Fibroblast of lung (primary cell): Measurements from ENCODE around the gene FANCM. TPM values are rescaled to one million over a fixed set of nuclear protein-coding genes. Genes with fewer than 3 reads are reported as not detected.
A peak's percentile ranks its signal among the peaks of the same experiment; 100 is the strongest.

Source experiments
- DNase-seq, 2 donors: peaks; one replicate each; pipeline versions ENCODE4 v3.0.0 to v3.0.0-alpha.2; 2010; ENCODE audit warnings: low read depth in 2 of 2
- H2AFZ ChIP-seq: 2 replicates; pipeline ENCODE4 v1.5.1; 2012; ENCODE audit warnings: low read length, control low read depth, inconsistent platforms
- H3K27ac ChIP-seq: 2 replicates; pipeline ENCODE4 v1.5.1; 2011; ENCODE audit warnings: low read length, control low read depth; ENCODE audit not compliant: insufficient read depth
- H3K27me3 ChIP-seq: 2 replicates; pipeline ENCODE4 v1.5.1; 2011; ENCODE audit warnings: mild to moderate bottlenecking, low read length; ENCODE audit not compliant: control insufficient read depth, insufficient read depth
- H3K36me3 ChIP-seq: 2 replicates; pipeline ENCODE4 v1.5.1; 2011; ENCODE audit warnings: low read length; ENCODE audit not compliant: control insufficient read depth, insufficient read depth
- H3K4me1 ChIP-seq: 2 replicates; pipeline ENCODE4 v1.5.1; 2011; ENCODE audit warnings: low read length; ENCODE audit not compliant: control insufficient read depth, insufficient read depth; ENCODE audit errors: extremely low read depth
- H3K4me2 ChIP-seq: 2 replicates; pipeline ENCODE4 v1.5.1; 2011; ENCODE audit warnings: low read length, control low read depth; ENCODE audit not compliant: insufficient read depth; ENCODE audit errors: extremely low read depth
- H3K4me3 ChIP-seq, 4 experiments: fragments of 200-600 bp in 1 of 4; sonication (generic) in 1 of 4; replicated peaks in 1 of 4; 2 replicates each; pipeline ENCODE4 v1.5.1; 2011 to 2016; ENCODE audit warnings: low read length in 4 of 4, low read depth in 3 of 4, mild to moderate bottlenecking in 3 of 4, control low read depth in 2 of 4, inconsistent platforms in 1 of 4, mixed read lengths in 1 of 4; ENCODE audit not compliant: insufficient read depth in 1 of 4; ENCODE audit errors: control extremely low read depth in 1 of 4
- H3K79me2 ChIP-seq: 2 replicates; pipeline ENCODE4 v1.5.1; 2012; ENCODE audit warnings: mild to moderate bottlenecking, low read length, inconsistent platforms; ENCODE audit not compliant: control insufficient read depth, insufficient read depth
- H3K9ac ChIP-seq: 2 replicates; pipeline ENCODE4 v1.5.1; 2011; ENCODE audit warnings: mild to moderate bottlenecking, low read length, control low read depth; ENCODE audit not compliant: insufficient read depth
- H3K9me3 ChIP-seq: 2 replicates; pipeline ENCODE4 v1.5.1; 2012; ENCODE audit warnings: low read depth, low read length; ENCODE audit not compliant: control insufficient read depth, insufficient read depth
- H4K20me1 ChIP-seq: 2 replicates; pipeline ENCODE4 v1.5.1; 2011; ENCODE audit warnings: low read length; ENCODE audit not compliant: control insufficient read depth, insufficient read depth; ENCODE audit errors: extremely low read depth
- CTCF ChIP-seq, 2 donors: IDR thresholded peaks in 1 of 2; conservative IDR thresholded peaks in 1 of 2; 1 replicate in 1 of 2; 2 replicates in 1 of 2; pipeline ENCODE4 v1.5.1; 2011 to 2012; ENCODE audit warnings: low read length in 2 of 2, control low read depth in 1 of 2, inconsistent platforms in 1 of 2, low read depth in 1 of 2, mild to moderate bottlenecking in 1 of 2
- EZH2 ChIP-seq: IDR thresholded peaks from 2 replicates; pipeline ENCODE4 v1.5.1; 2012; ENCODE audit warnings: low read length, control low read depth, mild to moderate bottlenecking; ENCODE audit errors: missing control alignments
- polyA plus RNA-seq, 2 donors: library from polyadenylated mRNA; depleted of rRNA in 1 of 2; stranded (reverse) in 1 of 2; unstranded in 1 of 2; fragments of >200 nt; gene quantifications; 2 replicates each; pipeline ENCODE4 v1.2.1, GENCODE V29; 2011 to 2012; ENCODE audit warnings: missing spikeins in 1 of 2
- total RNA-seq: library from RNA; depleted of rRNA; stranded (reverse); fragments of >200 nt; gene quantifications from 2 replicates; pipeline ENCODE4 v1.2.1, GENCODE V29; 2014

The FANCM gene
- total and polyA plus RNA-seq, 2 donors (not counting 1 experiment from before 2014, with no cell fraction given) = 2.2 to 4.3 TPM

- H3K27me3 ChIP-seq = no peaks in the 10 kb centered on the region
- H4K20me1 ChIP-seq = no peaks in the 10 kb centered on the region
- no peak for DNase-seq
- no peak overlapping the region for H2AFZ ChIP-seq
- H3K9me3 ChIP-seq = no peaks in the 10 kb centered on the region
- no peak overlapping the region for H3K4me2 ChIP-seq
- no peaks in the 10 kb centered on the region for H3K79me2 ChIP-seq
- no peak overlapping the region for H3K9ac ChIP-seq
- no peaks in the 10 kb centered on the region for H3K4me1 ChIP-seq
- H3K27ac ChIP-seq = no peak overlapping the region
- TF ChIP-seq EZH2 (no peak), CTCF (conservative IDR thresholded peaks at IDR 0.05 in 1 of 2, IDR thresholded peaks at IDR 0.05 in 1 of 2; ENCODE audit: low read depth in 1 of 2, low read length in 2 of 2) (no peak)
- no peak overlapping the region for H3K4me3 ChIP-seq
- H3K36me3 ChIP-seq = peaks cover 8% of the 10 kb centered on the region
These were observed 12.5 kb upstream of the FANCM start for GRCh38 chr14:45123271-45123670.

- Histone ChIP-seq H3K79me2 (no peaks in the 10 kb centered on the region), H3K36me3 (peaks cover 6% of the 10 kb centered on the region), H3K4me2 (no peak overlapping the region), H3K4me3 (no peak overlapping the region), H3K4me1 (no peaks in the 10 kb centered on the region), H3K9ac (no peak overlapping the region), H3K27me3 (no peaks in the 10 kb centered on the region), H3K27ac (no peak overlapping the region), H4K20me1 (no peaks in the 10 kb centered on the region), H3K9me3 (no peaks in the 10 kb centered on the region), H2AFZ (no peak overlapping the region)
- peak in 1 of 2 donors; percentile 14 for DNase-seq
- no peak for TF ChIP-seq EZH2
- peak in 1 of 2 donors; percentile 44 for TF ChIP-seq CTCF (conservative IDR thresholded peaks at IDR 0.05 in 1 of 2, IDR thresholded peaks at IDR 0.05 in 1 of 2; ENCODE audit: low read depth in 1 of 2, low read length in 2 of 2)
These were observed 10.0 kb upstream of the FANCM start for GRCh38 chr14:45125754-45126153.

DNA sequence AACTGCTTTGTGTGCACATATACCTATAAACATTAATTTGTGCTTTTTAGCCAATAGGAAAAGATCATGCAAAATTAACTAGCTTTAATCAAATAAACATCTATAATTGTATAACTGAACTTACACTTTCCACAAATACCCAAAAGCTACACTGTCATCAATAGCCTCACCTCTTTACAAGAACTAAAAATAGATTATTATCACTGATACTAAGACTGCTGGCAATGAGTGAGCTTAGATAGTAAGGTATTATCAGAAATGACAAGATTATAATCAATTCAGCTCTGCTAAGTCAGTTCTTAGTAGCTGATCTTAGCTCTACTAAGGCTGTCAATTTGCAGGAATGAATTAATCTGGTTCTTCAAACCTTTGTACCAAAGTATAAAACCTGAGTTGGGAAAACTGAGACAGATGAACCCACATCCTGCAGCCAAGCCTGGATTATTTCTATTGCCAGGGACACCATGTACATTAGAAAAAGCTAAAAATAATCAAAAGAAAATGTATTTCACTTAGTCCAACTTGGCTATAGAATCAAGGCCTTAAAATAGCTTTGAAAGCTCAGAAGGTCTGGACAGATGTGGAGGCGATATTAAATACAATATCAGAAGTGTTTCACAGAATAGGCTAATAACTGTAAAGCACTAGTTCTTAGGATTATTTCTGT lies 6.6 kb upstream of the FANCM start:
- no peak for TF ChIP-seq CTCF (conservative IDR thresholded peaks at IDR 0.05 in 1 of 2, IDR thresholded peaks at IDR 0.05 in 1 of 2; ENCODE audit: low read depth in 1 of 2, low read length in 2 of 2)
- TF ChIP-seq EZH2 = no peak
- Histone ChIP-seq H3K9me3 (no peaks in the 10 kb centered on the region), H3K27ac (no peak overlapping the region), H3K27me3 (no peaks in the 10 kb centered on the region), H3K4me2 (no peak overlapping the region), H4K20me1 (no peaks in the 10 kb centered on the region), H3K4me1 (no peaks in the 10 kb centered on the region), H3K9ac (no peak overlapping the region), H3K79me2 (peaks cover 20% of the 10 kb centered on the region), H2AFZ (no peak overlapping the region), H3K4me3 (no peak overlapping the region), H3K36me3 (peaks cover 4% of the 10 kb centered on the region)
- DNase-seq = no peak
